NCI-H1417 treated with DMSO at 0.1 percent for 48 hours (cell line): Measurements from ENCODE around the gene OPRD1.
"Not testable (repeated sequence)": the region's sequence is repeated elsewhere in the genome, so short reads cannot be mapped to it uniquely, and the experiment has no call there.

Source experiments
- DNase-seq: peaks from one replicate; lab custom pipeline; 2025; lab: John Stamatoyannopoulos, UW

OPRD1 gene

DNA sequence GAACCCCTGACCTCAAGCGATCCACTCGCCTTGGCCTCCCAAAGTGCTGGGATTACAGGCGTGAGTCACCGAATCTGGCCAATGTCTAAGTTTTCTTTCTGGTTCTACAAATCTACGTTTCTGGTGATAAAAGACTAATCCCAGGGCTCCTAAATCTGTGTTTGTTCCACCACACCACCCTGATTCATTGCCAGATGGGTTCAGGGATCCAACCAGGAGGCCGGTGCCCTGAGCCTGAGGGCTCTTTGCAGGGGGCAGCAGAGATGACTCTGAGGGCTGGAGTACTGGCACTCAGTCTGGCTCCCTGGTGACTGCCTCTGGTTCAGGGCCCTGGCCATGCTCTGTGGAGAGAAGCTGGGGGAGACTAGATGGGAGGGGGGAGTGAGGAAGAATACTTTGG is 10.5 kb upstream of the OPRD1 start:
- DNase-seq: no peak

DNA sequence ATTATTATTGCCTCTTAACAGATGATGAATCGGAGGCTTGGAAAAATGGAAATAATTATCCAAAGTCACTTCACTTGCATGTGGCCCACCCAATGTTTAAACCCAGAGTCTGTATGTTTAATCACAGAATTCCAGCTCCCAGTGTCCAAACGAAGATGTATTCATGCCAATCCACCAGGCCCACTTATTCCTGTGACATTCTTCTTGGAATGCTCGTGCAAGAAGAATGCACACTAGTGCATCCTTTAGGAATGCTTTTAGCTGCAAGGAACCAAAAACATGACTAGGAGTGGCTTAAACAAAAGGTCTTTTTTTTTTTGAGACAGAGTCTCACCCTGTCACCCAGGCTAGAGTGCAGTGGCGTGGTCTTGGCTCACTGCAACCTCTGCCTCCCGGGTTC is 8.9 kb upstream of the OPRD1 start:
- no peak for DNase-seq

DNA sequence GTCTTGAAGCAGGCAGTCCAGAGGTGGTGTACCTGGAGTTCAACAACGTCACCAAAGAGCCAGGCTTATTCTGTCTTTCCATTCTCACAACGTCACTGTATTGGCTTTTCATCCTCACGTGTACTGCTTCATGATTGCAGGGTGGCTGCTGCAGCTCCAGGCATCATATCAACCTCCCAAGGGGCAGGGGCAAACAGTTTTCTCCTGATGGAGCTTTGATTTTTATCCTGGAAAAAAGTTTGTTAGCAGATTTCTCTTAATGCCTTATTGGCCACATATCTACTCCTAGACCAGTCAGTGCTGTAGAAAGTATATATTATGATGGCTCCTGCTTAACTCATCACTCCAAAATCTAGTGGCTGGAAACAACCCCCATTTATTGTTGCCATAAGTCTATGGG is 8.3 kb upstream of the OPRD1 start:
- DNase-seq: no peak

GRCh38 chr1:28804071-28804470 is 7.9 kb upstream of the OPRD1 start:
- no peak for DNase-seq

DNA sequence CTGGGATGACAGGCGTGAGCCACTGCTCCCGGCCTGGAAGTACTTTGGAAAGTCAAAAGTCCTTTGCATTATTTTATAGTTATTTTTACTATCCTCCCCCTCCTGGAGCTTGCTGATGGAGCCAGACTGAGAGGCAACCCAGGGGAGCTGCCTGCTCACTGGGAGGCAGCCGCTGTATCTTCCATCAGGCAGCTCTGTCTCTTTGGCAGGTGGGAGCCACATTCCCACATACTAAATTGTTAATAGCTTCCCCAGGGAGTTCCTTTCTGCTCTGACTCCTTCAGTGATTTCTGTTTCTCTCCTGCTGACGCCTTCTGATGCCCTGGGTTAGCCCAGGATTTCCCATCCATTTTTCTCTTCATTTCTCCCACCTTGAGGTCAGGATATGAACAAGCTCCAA is 4.9 kb upstream of the OPRD1 start:
- DNase-seq: no peak

- no peak for DNase-seq
Observed at GRCh38 chr1:28807986-28808385, 4.0 kb upstream of the OPRD1 start.

GRCh38 chr1:28811369-28811765 is 603 bp upstream of the OPRD1 start:
- DNase-seq: no peak

- peak; percentile 58 for DNase-seq
Observed at GRCh38 chr1:28812669-28813468, 899 bp downstream of the OPRD1 start.

- no peak for DNase-seq
Observed at GRCh38 chr1:28813931-28814465, 2.0 kb downstream of the OPRD1 start.

- DNase-seq: no peak
Observed at GRCh38 chr1:28815533-28816185, 3.7 kb downstream of the OPRD1 start.

- DNase-seq: no peak
Observed at GRCh38 chr1:28817133-28817532, 5.2 kb downstream of the OPRD1 start.

- DNase-seq: no peak
Observed at GRCh38 chr1:28819020-28819419, 7.0 kb downstream of the OPRD1 start.

DNA sequence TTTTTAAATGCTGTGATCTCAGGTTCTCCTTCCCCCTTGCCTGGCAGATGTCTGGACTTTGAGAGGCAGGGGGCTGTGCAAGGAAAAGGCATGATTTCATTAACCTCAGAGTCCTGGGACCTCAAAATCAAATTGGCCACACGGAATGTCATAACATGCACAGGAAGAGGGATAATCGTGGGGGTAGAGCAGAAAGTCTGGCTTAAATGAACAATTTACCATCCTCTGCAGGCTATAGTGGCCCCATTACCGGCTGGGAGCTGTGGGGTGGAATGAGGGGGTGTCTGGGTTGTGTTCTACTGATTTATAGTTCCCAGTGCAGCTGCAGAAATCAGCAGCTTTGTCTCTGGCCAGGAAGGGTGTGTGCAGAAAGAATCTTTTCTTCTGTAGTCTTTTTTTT is 10.8 kb downstream of the OPRD1 start:
- DNase-seq: no peak

GRCh38 chr1:28824061-28824460 is 12.1 kb downstream of the OPRD1 start:
- DNase-seq: not testable (repeated sequence)

- DNase-seq: not testable (repeated sequence)
Observed at GRCh38 chr1:28828227-28828858, 16.4 kb downstream of the OPRD1 start.

- DNase-seq: no peak
Observed at GRCh38 chr1:28830814-28831213, 18.8 kb downstream of the OPRD1 start.

- no peak for DNase-seq
Observed at GRCh38 chr1:28832966-28833365, 21.0 kb downstream of the OPRD1 start.

DNA sequence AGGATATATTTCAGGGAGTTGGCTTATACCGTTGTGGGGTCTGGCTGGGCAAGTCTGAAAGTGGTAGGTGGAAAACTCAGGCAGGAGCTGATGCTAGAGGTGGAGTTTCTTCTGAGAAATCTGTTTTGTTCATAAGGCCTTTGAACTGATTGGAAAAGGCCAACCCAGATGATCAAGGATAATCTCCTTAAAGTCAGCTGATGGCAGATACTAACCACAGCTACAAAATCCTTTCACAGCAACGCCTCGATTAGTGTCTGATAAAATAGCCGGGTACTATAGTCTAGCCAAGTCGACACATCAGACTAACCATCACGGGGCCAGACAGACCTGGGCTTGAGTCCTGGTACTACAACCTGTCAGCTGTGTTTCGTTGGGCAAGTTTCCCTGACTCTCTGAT is 21.4 kb downstream of the OPRD1 start:
- DNase-seq: no peak

- peak; percentile 88 for DNase-seq
Observed at GRCh38 chr1:28835237-28835650, 23.3 kb downstream of the OPRD1 start.

DNA sequence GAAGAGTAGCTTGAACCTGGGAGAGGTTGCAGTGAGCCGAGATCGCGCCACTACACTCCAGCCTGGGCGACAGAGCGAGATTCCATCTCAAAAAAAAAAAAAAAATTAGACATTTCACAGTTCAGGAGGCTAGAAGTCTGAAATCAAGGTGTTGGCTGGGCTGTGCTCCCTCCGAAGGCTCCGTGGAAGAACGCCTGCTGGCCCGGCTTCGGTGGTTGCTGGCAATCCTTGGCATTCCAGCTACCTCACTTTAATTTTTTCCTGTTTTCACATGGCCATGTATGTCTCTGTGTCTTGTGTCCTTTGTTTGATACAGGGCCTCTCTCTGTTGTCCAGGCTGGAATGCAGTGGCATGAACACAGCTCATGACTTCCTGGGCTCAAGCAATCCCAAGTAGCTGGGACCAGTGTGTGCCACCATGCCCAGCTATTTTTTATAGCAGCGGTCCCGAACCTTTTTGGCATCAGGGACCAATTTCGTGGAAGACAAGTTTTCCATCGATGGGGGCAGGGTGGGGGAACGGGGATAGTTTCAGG is 24.5 kb downstream of the OPRD1 start:
- DNase-seq: no peak

DNA sequence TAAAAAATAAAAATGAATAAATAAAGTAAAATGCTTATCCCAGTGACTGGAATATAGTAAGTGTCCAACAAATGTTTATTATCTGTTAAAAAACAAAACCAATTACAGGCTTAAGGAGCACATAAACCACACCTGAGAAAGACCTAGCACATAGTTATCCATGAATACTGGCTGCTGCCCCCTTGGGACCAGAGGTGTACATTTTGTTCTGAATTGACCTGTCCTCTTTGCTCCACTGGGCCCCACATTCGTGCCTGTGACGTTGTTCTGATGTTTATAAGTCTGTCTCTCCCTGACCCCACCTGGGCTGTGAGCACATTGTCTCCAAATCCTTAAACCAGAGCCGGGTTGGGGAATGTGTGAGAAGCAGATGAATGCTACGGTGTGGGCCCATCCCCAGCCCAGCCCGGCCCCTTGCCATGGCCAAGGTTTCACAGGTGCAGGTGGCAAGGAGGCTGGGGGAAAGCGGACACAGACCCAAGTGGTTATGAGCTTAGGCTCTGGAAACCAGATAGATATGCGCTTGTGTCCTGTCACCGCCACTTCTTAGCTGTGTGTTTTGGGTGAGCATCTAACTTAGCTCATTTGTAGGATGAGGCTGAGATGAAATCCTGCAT is 29.1 kb downstream of the OPRD1 start:
- DNase-seq: no peak
